ENCODE data around the gene TMEM109.

DNA sequence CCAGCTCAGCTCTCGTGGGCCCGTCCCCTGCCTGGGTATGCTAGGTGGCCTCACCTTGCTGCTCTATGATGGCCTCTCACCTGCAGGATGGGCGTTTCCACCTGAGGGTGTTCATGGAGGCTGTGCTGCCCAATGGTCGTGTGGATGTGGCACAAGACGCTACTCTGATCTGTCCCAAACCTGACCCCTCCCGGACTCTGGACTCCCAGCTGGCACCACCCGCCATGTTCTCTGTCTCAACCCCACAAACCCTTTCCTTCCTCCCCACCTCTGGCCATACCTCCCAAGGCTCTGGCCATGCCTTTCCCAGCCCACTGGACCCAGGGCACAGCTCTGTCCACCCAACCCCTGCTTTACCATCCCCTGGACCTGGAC lies 44.5 kb upstream of the TMEM109 start:
- TF ChIP-seq BHLHE40 (IDR thresholded peaks at IDR 0.05; ENCODE audit: borderline replicate concordance) (no peak), CTBP1 (IDR thresholded peaks at IDR 0.05; ENCODE audit: borderline replicate concordance) (no peak), FOXA1 (IDR thresholded peaks at IDR 0.05) (no peak), NFRKB (IDR thresholded peaks at IDR 0.05) (no peak), ARNT (IDR thresholded peaks at IDR 0.05) (no peak), FOXM1 (IDR thresholded peaks at IDR 0.05; ENCODE audit: borderline replicate concordance) (no peak), SUZ12 (IDR thresholded peaks at IDR 0.05) (no peak), ZNF384 (IDR thresholded peaks at IDR 0.05) (no peak), SP1 (IDR thresholded peaks at IDR 0.05) (no peak), FOXK2 (IDR thresholded peaks at IDR 0.05) (no peak), ELF4 (IDR thresholded peaks at IDR 0.05) (no peak)

Data from HEK293T (cell line).